ENCODE results near the gene RNF133. TPM values are rescaled to one million over a fixed set of nuclear protein-coding genes. Genes with fewer than 3 reads are reported as not detected.

Gene RNF133
- total RNA-seq, 1 experiment from 2014 or later: not detected

- no peak within 1 kb of the TSS for H3K27ac ChIP-seq (ENCODE audit: low read length)
- no peak within 1 kb of the TSS for H2AFZ ChIP-seq (ENCODE audit: low read length)
- no peak within 1 kb of the TSS for H3K9ac ChIP-seq (ENCODE audit: low read length)
- no peak for DNase-seq
- no peaks in the 10 kb centered on the region for H3K4me1 ChIP-seq (ENCODE audit: low read length)
- H3K9me3 ChIP-seq (ENCODE audit: low read length): peaks cover 3% of the 10 kb centered on the region; the same call in 1 of the 2 replicates
- H4K20me1 ChIP-seq (ENCODE audit: insufficient read depth, low read depth, low read length): no peaks in the 10 kb centered on the region
- H3K9me2 ChIP-seq (replicated peaks; ENCODE audit: insufficient read depth, low read length): no peaks in the 10 kb centered on the region
- no peaks in the 10 kb centered on the region for H3K79me2 ChIP-seq (ENCODE audit: low read length)
- no peaks in the 10 kb centered on the region for H3K36me3 ChIP-seq (ENCODE audit: insufficient read depth, low read length)
- no peak within 1 kb of the TSS for H3K4me3 ChIP-seq (ENCODE audit: low read length)
- no peaks in the 10 kb centered on the region for H3K27me3 ChIP-seq (ENCODE audit: low read length)
- H3K4me2 ChIP-seq (ENCODE audit: low read depth, low read length, poor library complexity, severe bottlenecking): no peak within 1 kb of the TSS
Observed at GRCh38 chr7:122702872-122703510, 4.1 kb upstream of the RNF133 start, which contains the start of gene RNF148. Gene RNF148, minus strand, starts transcription at chr7:122702922. Its CDS starts 172 bp downstream, at chr7:122702750.

DNA sequence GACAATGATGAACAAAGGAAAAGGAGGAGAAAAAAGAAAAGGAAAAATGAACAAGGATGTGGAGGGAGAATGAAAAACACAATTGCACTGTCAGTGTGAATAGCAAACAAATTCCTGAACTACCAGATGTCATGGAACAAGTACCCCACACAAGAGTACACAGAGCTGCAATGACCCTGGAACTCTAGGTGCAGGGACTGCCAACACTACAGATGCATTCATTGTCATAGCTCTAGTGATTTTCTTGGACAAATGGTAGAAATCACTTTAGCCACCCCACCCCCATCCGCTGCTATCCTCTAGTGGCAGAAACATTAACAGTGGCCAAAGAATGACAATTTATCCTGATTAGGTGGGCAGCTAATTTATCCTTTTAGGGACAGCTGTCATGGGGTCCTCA, 3.1 kb downstream of the RNF133 start:
- DNase-seq: no peak
- H3K9ac ChIP-seq (ENCODE audit: low read length): no peak overlapping the region

GRCh38 chr7:122694697-122695096, 4.2 kb downstream of the RNF133 start:
- Histone ChIP-seq H3K9me3 (ENCODE audit: low read length) (no peaks in the 10 kb centered on the region; the same call in 1 of the 2 replicates), H3K4me1 (ENCODE audit: low read length) (no peaks in the 10 kb centered on the region), H3K4me3 (ENCODE audit: low read length) (no peak overlapping the region), H3K36me3 (ENCODE audit: insufficient read depth, low read length) (no peaks in the 10 kb centered on the region), H3K27me3 (ENCODE audit: low read length) (no peaks in the 10 kb centered on the region), H3K9ac (ENCODE audit: low read length) (no peak overlapping the region), H3K27ac (ENCODE audit: low read length) (no peak overlapping the region), H4K20me1 (ENCODE audit: insufficient read depth, low read depth, low read length) (no peaks in the 10 kb centered on the region), H2AFZ (ENCODE audit: low read length) (no peak overlapping the region), H3K9me2 (replicated peaks; ENCODE audit: insufficient read depth, low read length) (no peaks in the 10 kb centered on the region), H3K4me2 (ENCODE audit: low read depth, low read length, poor library complexity, severe bottlenecking) (no peak overlapping the region), H3K79me2 (ENCODE audit: low read length) (no peaks in the 10 kb centered on the region)
- DNase-seq: no peak

More for the DNA sequence above, 3.1 kb downstream of the RNF133 start:
- H3K79me2 ChIP-seq (ENCODE audit: low read length): no peaks in the 10 kb centered on the region
- no peak overlapping the region for H3K4me2 ChIP-seq (ENCODE audit: low read depth, low read length, poor library complexity, severe bottlenecking)
- no peak overlapping the region for H3K4me3 ChIP-seq (ENCODE audit: low read length)
- H2AFZ ChIP-seq (ENCODE audit: low read length): no peak overlapping the region
- H3K9me3 ChIP-seq (ENCODE audit: low read length): no peaks in the 10 kb centered on the region; the same call in 1 of the 2 replicates
- no peaks in the 10 kb centered on the region for H4K20me1 ChIP-seq (ENCODE audit: insufficient read depth, low read depth, low read length)
- no peaks in the 10 kb centered on the region for H3K36me3 ChIP-seq (ENCODE audit: insufficient read depth, low read length)
- H3K27ac ChIP-seq (ENCODE audit: low read length): no peak overlapping the region
- no peaks in the 10 kb centered on the region for H3K4me1 ChIP-seq (ENCODE audit: low read length)
- H3K9me2 ChIP-seq (replicated peaks; ENCODE audit: insufficient read depth, low read length): no peaks in the 10 kb centered on the region
- H3K27me3 ChIP-seq (ENCODE audit: low read length): no peaks in the 10 kb centered on the region

DNA sequence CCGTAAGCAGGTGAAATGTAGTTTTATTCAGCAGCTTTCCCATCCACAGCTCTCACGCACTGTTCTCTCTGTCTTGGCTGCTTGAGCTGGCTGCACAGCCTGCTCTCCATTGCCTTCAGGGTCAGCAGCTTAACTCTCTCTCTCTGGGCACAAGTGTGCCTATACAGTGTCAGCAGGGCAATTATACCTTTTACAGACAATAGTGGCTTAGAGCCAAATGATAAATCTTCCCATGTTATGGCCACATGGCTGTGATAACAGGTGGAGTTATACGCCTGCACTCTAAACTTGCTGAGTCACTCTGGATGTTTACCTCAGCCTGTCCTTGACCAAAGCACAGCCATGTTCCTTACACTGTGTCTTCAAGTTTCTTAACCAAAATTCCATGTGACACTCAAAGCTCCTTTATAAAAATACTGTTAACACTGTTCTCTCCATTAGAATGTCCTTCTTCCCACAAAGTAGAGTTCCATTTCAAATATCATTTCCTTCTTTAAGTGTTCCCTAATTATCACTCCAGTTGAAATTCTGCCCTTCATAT, 6.1 kb downstream of the RNF133 start:
- Histone ChIP-seq H3K9me3 (ENCODE audit: low read length) (no peaks in the 10 kb centered on the region; the same call in 1 of the 2 replicates), H3K4me2 (ENCODE audit: low read depth, low read length, poor library complexity, severe bottlenecking) (no peak overlapping the region), H3K27me3 (ENCODE audit: low read length) (no peaks in the 10 kb centered on the region), H3K79me2 (ENCODE audit: low read length) (no peaks in the 10 kb centered on the region), H3K27ac (ENCODE audit: low read length) (no peak overlapping the region), H3K36me3 (ENCODE audit: insufficient read depth, low read length) (no peaks in the 10 kb centered on the region), H3K9ac (ENCODE audit: low read length) (no peak overlapping the region), H3K4me1 (ENCODE audit: low read length) (no peaks in the 10 kb centered on the region), H3K9me2 (replicated peaks; ENCODE audit: insufficient read depth, low read length) (no peaks in the 10 kb centered on the region), H4K20me1 (ENCODE audit: insufficient read depth, low read depth, low read length) (no peaks in the 10 kb centered on the region), H2AFZ (ENCODE audit: low read length) (no peak overlapping the region), H3K4me3 (ENCODE audit: low read length) (no peak overlapping the region)
- no peak for DNase-seq

- no peak overlapping the region for H3K4me2 ChIP-seq (ENCODE audit: low read depth, low read length, poor library complexity, severe bottlenecking)
- no peaks in the 10 kb centered on the region for H3K27me3 ChIP-seq (ENCODE audit: low read length)
Observed at GRCh38 chr7:122691569-122692235, 7.2 kb downstream of the RNF133 start.

DNA sequence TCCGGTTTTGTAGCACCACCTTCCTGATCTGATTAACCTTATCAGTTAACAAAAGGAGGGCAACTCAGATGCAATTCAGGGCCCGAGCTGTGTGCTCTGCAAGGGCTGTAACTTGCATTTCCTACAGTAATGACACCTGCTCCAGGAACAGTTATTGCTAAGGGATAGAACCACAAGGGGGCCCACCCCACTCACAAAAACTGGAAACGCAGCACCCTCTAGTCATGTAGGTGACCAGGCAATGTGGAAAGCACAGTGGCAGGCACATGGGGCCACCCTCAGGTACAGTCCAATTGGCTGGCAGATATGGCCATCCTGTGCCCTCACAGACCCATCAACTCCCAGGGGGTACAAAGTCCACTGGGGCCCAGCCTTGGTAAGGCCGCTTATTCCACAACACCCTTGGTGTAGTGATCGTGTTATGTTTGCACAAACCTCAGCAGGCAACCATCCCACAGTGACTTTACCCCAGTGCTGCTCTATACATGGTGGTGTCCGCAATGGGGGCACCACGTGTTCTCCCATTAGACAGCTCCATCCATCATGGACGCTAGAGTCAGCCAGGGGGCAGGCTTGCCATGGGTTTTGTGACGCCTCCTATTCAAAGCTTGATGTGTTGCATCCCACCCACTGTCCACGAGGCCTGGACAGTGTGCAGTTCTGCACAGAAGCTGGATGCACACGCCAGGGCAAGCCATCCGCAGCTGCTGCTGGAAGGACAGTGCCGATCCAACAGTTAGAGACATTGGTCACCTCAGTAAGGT, 9.4 kb downstream of the RNF133 start:
- Histone ChIP-seq H3K36me3 (ENCODE audit: insufficient read depth, low read length) (no peaks in the 10 kb centered on the region), H3K9me2 (replicated peaks; ENCODE audit: insufficient read depth, low read length) (no peaks in the 10 kb centered on the region), H3K9ac (ENCODE audit: low read length) (no peak overlapping the region), H3K79me2 (ENCODE audit: low read length) (no peaks in the 10 kb centered on the region), H4K20me1 (ENCODE audit: insufficient read depth, low read depth, low read length) (no peaks in the 10 kb centered on the region), H3K4me2 (ENCODE audit: low read depth, low read length, poor library complexity, severe bottlenecking) (no peak overlapping the region), H3K4me1 (ENCODE audit: low read length) (peaks cover 28% of the 10 kb centered on the region), H3K27ac (ENCODE audit: low read length) (no peak overlapping the region), H3K9me3 (ENCODE audit: low read length) (no peaks in the 10 kb centered on the region; the same call in 1 of the 2 replicates), H2AFZ (ENCODE audit: low read length) (no peak overlapping the region), H3K27me3 (ENCODE audit: low read length) (no peaks in the 10 kb centered on the region), H3K4me3 (ENCODE audit: low read length) (no peak overlapping the region)
- no peak for DNase-seq

More at GRCh38 chr7:122691569-122692235, 7.2 kb downstream of the RNF133 start:
- Histone ChIP-seq H3K79me2 (ENCODE audit: low read length) (no peaks in the 10 kb centered on the region), H3K9me2 (replicated peaks; ENCODE audit: insufficient read depth, low read length) (no peaks in the 10 kb centered on the region), H2AFZ (ENCODE audit: low read length) (no peak overlapping the region), H3K27ac (ENCODE audit: low read length) (no peak overlapping the region), H3K9me3 (ENCODE audit: low read length) (no peaks in the 10 kb centered on the region; the same call in 1 of the 2 replicates), H3K4me3 (ENCODE audit: low read length) (no peak overlapping the region), H3K9ac (ENCODE audit: low read length) (no peak overlapping the region), H3K4me1 (ENCODE audit: low read length) (peaks cover 11% of the 10 kb centered on the region), H3K36me3 (ENCODE audit: insufficient read depth, low read length) (no peaks in the 10 kb centered on the region), H4K20me1 (ENCODE audit: insufficient read depth, low read depth, low read length) (no peaks in the 10 kb centered on the region)
- DNase-seq: no peak

DNA sequence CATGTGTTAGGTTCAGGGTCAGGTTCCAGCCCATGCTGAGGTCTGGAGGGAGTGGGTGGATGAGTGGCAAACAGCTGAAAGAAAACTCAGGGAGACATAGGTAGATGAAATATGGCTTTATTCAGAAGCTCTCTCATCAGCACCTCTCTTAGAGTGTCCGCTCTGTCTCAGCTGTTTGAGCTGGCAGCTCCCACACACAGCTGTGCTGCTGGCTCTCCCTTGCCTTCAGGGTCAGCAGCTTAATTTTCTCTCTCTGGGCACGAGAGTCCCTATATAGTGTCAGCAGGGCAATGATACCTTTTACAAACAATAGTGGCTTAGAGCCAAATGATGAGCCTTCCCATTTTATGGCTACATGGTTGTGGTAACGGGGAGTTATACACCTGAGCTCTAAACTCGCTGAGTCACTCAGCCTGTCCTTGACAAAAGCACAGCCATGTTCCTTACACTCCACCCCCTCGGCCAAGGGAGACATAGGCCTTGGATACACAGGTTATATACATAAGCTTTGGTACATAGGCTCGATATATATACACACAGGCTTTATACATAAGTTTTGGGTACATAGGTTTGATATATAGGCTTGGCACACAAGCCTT, 10.4 kb downstream of the RNF133 start:
- H3K9me2 ChIP-seq (replicated peaks; ENCODE audit: insufficient read depth, low read length): no peaks in the 10 kb centered on the region
- no peak overlapping the region for H3K4me3 ChIP-seq (ENCODE audit: low read length)
- H3K27me3 ChIP-seq (ENCODE audit: low read length): no peaks in the 10 kb centered on the region
- H3K4me1 ChIP-seq (ENCODE audit: low read length): peaks cover 28% of the 10 kb centered on the region
- DNase-seq: no peak
- H4K20me1 ChIP-seq (ENCODE audit: insufficient read depth, low read depth, low read length): no peaks in the 10 kb centered on the region
- no peaks in the 10 kb centered on the region for H3K36me3 ChIP-seq (ENCODE audit: insufficient read depth, low read length)
- H3K9ac ChIP-seq (ENCODE audit: low read length): no peak overlapping the region
- no peaks in the 10 kb centered on the region; the same call in 1 of the 2 replicates for H3K9me3 ChIP-seq (ENCODE audit: low read length)
- H3K27ac ChIP-seq (ENCODE audit: low read length): no peak overlapping the region
- no peak overlapping the region for H3K4me2 ChIP-seq (ENCODE audit: low read depth, low read length, poor library complexity, severe bottlenecking)
- no peaks in the 10 kb centered on the region for H3K79me2 ChIP-seq (ENCODE audit: low read length)
- H2AFZ ChIP-seq (ENCODE audit: low read length): no peak overlapping the region

Measured in Karpas-422 (cell line).